GM19455 (cell line): ENCODE results near the gene BUB1B.

Experiments
- ATAC-seq: cut with Tn5 transposase; IDR thresholded peaks from one replicate; pipeline ENCODE4 v1.9.1; 2021; ENCODE audit not compliant: unreplicated experiment

Gene BUB1B

DNA sequence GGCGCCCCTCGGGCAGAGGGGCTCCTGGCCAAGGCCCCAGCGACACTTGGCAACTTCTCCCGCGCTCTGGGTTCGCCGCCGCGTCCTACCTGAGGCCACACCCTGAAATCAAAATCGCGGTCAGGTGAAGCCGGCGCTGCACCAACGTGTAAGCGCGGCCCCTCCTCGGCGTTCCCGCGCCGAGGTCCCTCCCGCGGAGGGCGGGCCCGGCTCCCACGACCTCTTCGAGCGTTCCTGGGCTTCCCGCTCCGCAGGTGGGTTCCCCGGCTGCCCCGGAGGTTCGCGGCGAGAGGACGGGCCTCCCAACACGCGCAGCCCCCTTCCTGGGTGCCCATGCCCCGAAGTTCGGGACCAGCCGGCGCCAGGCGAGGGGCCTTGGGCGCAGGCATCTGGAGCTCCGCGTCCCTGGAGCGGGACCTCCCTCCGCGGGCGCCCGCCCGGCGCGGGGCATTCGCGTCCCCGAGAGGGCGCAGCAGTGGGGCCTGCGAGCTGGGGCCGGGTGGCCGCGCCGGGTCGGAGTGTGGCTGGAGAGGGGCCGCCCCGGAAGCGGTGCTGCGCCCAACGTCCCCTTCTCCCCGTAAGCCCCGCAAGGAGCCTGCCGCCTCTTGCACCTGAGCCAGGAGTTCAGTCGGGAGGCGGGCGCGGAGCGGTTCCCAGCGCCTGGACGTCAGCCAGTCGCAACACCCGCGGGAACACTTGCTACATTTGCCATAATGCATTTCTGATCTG lies 91.7 kb downstream of the BUB1B start:
- ATAC-seq: no peak

GRCh38 chr15:40253167-40253790 lies 92.4 kb downstream of the BUB1B start:
- ATAC-seq: no peak

DNA sequence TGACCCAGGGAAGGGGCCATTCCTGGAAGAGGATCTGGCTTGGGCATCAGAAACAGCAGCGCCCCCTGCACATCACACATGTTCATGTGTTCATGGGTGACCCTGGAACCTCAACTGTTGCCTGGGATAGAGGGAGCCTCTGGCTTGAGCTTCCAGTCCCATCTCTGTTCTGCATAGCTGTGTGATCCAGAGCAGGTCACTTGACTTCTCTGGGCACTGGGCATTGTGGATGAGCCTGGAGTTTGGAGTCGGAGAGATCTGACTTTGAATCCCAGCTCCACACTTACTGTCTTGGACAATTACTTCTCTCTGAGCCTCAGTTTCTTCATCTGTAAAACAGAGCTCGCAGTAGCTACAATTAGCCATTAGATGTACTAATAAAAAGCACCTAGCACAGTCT lies 93.6 kb downstream of the BUB1B start:
- no peak for ATAC-seq

DNA sequence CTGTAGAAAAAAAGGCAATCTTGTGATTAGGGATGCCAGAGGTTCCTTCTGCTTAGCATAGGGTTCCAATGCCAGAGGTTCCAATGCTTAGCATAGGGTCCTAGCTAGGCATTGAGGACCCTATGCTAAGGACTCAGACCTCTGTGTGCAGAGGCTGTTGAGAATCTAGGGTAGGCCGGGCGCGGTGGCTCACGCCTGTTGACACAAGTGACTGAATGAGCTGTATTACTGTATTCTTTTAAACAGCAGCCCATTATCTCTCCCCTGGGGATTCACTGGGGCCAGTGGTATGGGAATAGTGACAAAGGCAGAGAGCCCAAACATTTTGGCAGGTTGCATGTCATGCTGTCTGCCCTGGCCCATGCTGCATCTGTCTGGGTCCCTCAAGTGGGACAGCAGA lies 94.2 kb downstream of the BUB1B start:
- ATAC-seq: no peak

GRCh38 chr15:40256638-40257235 lies 95.9 kb downstream of the BUB1B start:
- no peak for ATAC-seq

DNA sequence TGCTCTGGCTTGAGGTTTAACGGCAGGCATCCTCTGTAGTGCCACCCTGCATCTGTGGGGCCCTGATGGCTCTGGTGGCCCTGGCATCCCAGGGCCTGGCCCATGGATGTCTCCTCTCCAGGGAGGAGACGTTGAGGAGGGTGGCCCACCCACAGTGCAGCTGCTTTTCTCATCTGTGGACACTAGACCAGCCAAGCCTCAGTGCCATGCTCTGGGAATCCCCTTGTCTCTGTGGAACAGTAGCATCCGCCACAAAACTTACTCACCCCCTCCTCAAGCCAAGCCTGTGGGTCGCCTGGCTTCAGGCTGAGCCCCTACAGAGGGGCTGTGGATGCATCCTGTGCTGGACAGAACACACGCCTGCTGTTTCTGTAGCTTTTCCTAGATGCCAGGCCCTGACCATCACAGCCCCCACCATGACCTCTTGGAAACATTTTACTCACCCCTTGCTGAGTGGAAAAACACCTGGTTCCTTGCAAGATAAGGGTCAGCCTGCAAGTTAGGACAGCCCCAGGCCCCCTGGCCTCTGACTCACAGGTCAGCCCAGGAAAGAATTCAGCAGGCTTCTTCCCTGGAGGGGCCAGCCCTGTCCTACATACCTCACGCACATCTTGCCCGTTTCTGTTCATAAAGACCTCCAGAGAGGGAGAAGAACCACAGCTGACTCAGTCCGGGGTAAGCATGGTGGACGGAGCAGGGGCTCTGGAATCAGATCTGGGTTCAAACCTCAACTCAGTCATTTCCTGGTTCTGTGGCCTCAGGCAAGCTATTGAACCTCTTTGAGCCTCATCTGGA lies 97.0 kb downstream of the BUB1B start:
- no peak for ATAC-seq

DNA sequence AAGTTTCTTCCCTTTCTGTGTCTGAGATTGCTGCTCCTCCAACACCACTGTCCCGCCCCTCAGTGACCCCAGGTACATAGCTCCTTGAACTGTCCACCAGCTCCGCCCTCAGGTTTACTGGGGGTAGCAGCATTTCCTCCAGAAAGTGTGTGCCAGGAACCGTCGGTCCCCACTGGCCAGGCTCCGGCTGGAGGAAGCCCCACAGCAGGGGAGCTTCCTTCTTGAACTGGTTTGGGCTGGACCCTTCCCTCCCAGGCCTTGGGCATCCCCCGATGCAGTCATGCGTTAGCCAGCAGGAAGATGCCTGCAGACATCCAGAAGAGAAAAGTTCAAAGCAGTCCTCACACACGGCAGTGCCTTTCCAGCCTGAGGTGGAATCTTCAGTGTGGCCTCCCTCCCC lies 97.7 kb downstream of the BUB1B start:
- ATAC-seq: no peak

DNA sequence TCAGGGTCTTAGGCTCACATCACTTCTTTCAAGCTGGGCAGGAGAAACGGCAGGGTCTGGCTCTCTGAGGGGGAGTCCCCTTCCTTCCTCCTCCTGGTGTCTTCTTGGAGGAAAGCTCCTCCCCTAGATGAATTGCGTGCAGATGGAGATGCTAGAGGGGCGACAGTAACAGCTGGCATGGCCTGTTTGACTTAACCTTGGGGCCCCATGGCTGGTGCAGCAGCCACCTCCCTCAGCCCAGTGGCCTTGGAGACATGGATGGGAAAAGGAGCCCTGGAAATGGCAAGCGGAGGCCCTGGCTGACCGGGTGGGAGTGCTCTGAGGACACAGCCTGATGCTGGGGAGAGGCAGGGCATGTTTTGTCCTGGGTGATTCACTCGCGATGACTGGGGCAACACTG lies 98.2 kb downstream of the BUB1B start:
- ATAC-seq: no peak

DNA sequence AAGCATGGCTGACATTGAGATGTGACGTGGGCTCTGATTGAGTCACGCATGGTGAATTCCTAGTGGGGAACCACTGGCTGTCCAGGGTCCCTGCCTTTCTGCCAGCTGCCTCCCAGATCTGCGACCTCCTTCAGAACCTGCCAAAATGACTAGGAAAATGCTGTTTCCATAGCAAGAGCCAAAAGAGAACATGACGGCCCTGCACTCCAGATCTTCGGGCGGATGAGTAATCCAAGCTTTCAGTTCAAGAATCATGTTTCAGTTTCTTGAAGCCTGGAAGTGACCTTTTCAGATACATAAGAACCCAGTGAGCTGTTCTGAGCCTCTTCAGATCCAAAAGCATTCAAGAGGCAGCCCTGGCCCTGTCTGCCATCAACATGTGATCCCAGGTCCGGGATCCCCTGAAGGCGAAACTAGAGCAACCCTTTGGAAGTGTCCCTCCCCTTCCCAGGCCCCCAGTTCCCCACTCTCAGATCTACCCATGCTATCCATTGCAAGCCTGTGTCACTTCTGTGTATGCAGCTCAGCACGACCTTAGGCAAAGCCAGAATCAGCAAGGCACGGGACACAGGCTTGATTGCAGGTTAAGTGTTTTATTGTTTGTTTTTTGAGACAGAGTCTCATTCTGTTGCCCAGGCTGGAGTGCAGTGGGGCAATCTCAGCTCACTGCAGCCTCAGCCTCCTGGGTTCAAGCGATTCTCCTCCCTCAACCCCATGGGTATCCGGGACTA lies 102.3 kb downstream of the BUB1B start:
- ATAC-seq: no peak

DNA sequence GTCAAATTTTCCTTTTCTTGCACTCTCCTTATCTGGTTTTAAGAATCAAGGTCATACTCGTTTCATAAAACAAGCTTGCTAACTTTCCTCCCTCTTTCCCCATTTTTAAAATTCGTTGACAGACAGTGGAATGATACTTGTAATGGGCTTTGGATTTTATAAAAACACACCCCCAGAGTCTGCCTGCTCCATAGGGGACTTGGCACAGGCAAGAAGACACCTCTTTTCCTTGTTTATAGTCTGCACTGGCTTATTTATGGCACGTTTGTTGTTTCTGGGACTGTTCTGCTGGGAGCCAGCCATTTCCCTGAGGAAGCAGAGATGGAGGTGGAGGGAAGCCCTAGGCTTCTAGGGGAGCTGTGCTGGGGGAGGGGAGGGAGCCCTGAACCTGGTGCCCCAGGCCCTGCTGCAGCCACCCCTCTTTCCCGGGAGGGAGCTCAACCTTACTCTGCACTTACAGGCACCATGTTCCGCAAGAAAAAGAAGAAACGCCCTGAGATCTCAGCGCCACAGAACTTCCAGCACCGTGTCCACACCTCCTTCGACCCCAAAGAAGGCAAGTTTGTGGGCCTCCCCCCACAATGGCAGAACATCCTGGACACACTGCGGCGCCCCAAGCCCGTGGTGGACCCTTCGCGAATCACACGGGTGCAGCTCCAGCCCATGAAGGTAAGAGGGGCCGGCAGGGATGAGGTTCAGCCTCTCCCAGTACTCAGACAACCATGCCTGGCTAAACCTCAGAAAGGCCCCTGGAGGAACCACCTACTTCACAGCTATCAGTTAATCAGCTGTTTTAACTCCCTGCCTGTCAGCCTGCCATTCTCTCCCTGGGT lies 103.7 kb downstream of the BUB1B start:
- no peak for ATAC-seq

GRCh38 chr15:40265355-40265754 lies 104.5 kb downstream of the BUB1B start:
- ATAC-seq: no peak

DNA sequence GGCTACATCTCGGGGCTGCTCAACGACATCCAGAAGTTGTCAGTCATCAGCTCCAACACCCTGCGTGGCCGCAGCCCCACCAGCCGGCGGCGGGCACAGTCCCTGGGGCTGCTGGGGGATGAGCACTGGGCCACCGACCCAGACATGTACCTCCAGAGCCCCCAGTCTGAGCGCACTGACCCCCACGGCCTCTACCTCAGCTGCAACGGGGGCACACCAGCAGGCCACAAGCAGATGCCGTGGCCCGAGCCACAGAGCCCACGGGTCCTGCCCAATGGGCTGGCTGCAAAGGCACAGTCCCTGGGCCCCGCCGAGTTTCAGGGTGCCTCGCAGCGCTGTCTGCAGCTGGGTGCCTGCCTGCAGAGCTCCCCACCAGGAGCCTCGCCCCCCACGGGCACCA lies 105.0 kb downstream of the BUB1B start:
- no peak for ATAC-seq

GRCh38 chr15:40266828-40267304 lies 106.0 kb downstream of the BUB1B start:
- no peak for ATAC-seq

GRCh38 chr15:40267670-40268069 lies 106.8 kb downstream of the BUB1B start:
- ATAC-seq: no peak

DNA sequence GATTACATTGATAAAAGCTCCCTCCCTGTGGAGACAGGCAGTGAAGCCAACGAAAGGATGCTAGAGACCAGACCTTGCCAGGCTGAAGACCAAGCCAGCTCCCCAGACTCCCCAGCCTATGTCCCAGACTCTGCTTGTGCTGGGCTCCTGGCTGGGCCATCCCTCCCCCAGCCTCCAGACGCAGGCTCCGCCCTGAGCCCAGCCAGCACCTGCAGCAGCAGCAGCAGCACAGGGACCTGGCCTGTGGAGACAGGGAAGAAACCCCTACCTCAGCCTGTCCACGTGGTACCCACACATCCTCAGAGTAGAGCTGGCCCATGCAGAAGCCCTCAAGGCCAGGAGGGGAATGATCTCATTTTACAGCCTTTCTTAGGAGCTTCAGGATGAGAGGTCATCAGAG lies 108.7 kb downstream of the BUB1B start:
- no peak for ATAC-seq

- ATAC-seq: no peak
Observed at GRCh38 chr15:40270246-40270995, 109.6 kb downstream of the BUB1B start.
